Measurements from ENCODE around the gene PECR.

The PECR gene

DNA sequence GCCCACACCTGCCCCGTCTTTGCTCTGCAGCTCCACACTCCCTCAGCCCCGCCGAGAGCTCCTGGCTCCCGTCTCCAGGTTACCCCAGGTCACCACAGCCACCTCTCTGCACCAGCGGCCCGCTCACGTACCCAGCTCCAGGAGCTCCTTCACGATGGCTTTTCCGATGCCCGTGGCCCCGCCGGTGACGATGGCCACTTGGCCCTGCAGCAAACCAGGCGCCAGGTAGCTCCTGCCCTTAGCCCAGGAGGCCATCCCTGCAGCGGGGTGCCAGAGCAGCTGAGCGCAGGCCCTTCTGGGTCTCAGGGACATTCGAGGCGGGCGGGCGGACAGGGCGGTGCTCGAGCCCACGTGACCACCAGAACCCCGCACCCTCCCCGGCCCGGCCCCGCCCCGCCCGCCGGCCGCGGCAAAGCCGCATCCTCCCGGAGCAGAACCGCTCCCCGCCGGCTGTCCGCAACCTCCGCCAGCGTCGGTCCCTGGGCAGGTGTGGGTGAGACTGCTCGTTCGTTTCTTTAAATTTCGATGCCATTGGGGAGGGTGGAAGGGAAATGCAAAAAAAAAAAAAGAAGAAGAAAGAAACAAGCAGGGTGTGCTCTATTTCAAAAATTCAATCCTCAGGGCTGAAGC, at the start of gene PECR, which contains the start of gene TMEM169:
Gene PECR, minus strand, starts transcription at position 323 of the 630 bp plus-strand sequence. Its CDS starts 68 bp downstream, at position 255.
Gene TMEM169, plus strand, starts transcription at position 433 of the 630 bp plus-strand sequence. CDS start 14,045 bp downstream, outside the sequence.
- peak; percentile 71 for DNase-seq (ENCODE audit: low spot score)

DNA sequence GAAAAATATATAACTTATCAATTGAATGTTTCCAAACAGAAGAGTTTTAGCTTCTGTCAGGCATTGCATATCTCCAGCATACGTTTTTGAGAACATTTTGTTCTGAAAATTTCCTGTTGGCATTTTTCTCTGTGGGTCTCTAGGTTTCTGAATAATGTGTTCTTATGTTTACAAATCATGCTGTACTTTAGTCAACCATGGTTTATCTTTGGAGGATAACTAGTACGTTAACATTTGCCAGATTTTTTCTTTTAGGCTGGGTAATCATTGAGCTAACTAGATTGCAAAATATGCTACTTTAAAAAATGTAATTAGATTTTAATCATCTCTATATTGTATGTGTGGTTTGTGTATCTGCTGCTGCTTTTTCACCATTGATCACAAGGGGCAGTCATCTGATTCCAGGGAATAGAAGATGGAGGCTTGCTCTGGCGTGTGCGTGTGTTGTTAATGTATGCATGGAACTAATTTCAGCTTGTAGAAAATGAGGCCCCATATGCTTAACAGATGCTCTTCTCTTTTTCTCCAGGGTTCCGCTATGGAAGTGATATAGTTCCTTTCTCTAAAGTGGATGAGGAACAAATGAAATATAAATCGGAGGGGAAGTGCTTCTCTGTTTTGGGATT, 48.9 kb upstream of the PECR start:
- DNase-seq (ENCODE audit: low spot score), result no peak

DNA sequence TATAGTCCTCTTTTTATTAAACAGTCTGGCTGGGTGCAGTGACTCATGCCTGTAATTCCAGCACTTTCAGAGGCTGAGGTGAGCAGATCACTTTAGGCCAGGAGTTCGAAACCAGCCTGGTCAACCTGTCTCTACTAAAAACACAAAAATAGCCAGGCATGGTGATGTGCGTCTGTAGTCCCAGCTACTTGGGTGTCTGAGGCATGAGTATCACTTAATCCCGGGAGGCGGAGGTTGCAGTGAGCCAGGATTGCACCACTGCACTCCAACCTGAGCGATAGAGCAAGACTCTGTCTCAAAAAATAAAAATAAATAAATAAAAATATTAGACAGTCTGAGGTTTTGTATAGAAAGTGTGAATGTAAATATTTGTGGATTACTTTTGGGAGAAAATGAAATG, 45.3 kb upstream of the PECR start:
- no peak for DNase-seq (ENCODE audit: low spot score)

DNA sequence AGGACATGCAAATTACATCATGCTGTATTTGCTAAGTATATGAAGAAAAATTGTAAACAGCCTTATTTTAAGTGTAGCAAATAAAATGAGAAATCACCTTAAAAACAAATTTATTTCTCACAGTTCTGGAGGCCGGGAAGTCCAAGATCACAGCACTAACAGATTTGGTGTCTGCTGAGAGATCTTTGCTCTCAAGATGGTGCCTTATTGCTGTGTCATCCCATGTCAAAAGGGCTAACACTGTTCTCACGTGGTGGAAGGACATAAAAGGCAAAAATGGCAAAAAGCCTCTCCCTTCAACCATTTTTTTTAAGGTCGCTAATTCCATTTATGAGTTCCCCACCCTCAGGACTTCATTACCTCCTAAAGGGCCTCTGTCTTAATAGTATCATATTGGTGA, 39.6 kb upstream of the PECR start:
- no peak for DNase-seq (ENCODE audit: low spot score)

DNA sequence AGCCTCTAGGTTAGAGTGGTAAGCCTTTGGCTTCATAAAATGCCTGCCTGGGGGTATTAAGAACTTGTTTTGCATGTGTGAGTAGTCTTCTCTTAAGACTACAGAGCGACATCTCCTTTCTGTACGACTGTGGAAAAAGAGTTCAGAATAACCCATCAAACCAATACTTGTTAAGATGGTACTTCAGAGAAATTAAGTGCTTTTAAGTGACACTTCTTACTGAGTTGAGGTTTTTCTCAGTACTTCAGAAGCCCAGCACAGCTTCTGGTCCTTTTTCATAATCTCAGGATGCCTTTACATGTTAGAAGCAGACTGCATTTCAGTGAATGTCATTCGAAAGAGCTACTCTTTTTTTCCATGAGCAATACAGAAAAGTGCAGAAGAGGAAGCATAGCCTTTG, 38.4 kb upstream of the PECR start:
- no peak for DNase-seq (ENCODE audit: low spot score)

DNA sequence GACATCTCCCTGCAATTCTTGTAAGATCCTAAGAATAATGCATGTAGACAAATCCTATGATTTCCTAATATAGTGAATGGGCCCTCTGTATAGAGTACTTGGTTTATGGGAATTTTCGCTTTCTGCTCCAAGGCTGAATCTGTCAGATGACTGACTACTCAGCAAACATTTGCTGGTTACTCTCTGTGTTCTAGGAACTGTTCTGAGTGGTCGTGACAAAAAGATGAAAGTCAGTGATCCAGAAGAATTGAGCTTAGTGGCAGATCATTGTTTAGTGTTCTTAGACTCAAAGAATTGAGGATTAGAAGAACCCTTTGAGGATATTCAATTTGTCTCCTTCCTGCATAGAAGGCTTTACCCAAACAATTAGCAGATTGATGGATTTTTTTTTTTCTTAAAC, 37.5 kb upstream of the PECR start:
- DNase-seq (ENCODE audit: low spot score), result no peak

DNA sequence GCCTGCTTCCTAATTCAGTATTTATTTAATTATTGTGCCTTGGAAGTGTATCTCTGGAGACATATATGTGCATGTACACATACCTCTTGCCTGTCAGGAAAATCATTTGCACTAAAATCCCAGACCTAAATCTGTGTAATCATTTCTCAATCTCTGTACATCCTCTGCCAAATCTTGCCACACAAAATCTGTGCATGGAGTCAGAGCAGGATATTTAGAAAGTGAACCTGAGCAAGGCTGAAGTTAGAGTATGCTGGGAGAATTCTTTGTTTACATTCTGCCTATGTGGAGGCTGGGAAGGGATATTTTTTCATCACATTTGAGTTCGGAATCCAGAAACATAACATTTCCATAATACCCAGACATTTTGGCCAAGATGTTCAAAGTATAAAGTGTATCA, 36.9 kb upstream of the PECR start:
- no peak for DNase-seq (ENCODE audit: low spot score)

DNA sequence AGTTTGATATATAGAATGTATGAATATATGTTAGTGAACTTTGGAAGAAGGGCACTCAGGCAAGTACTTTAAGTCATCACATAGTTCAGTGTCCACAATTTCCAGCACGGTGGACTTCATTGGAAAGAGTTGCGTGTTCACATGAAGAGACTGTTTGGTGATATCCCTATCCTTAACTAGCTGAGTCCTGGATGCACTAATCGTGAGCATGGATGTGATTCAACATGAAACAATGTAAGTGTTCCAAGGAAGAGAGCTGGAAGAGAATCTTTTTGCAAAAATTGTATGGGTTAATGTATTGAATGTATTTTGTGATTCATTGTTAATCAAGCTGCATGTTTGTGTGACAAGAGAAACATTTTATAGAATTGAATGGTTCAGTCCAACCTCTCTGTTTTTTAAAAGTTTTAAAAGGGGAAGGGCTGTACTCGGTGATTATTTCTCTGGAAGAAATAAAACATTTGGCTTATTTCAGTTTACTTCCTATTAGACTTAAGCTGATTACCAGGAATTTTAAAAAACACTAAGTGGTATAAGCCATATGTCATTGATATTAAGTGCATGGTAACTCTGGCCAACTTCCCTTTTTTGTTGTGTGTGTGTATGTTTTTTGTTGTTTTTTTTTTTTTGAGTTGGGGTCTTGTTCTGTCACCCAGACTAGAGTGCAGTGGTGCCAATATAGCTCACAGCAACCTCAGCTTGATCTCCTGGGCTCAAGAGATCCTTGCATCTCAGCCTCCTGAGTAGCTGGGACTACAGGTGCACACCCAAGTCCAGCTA, 36.1 kb upstream of the PECR start:
- DNase-seq (ENCODE audit: low spot score), result no peak

DNA sequence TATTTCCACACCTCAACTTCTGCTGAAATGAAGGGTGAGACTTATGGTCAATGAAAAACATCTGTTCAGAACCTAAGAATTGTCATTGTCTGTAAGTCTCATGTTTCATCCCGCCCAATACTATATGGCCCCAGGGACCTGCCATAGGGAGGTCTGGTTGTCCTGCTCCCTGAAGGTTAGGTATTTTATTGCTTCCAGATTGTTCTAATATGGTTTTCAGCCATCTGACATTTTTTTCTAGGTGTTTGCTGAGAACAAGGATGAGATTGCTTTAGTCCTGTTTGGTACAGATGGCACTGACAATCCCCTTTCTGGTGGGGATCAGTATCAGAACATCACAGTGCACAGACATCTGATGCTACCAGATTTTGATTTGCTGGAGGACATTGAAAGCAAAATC, 34.8 kb upstream of the PECR start:
- no peak for DNase-seq (ENCODE audit: low spot score)

DNA sequence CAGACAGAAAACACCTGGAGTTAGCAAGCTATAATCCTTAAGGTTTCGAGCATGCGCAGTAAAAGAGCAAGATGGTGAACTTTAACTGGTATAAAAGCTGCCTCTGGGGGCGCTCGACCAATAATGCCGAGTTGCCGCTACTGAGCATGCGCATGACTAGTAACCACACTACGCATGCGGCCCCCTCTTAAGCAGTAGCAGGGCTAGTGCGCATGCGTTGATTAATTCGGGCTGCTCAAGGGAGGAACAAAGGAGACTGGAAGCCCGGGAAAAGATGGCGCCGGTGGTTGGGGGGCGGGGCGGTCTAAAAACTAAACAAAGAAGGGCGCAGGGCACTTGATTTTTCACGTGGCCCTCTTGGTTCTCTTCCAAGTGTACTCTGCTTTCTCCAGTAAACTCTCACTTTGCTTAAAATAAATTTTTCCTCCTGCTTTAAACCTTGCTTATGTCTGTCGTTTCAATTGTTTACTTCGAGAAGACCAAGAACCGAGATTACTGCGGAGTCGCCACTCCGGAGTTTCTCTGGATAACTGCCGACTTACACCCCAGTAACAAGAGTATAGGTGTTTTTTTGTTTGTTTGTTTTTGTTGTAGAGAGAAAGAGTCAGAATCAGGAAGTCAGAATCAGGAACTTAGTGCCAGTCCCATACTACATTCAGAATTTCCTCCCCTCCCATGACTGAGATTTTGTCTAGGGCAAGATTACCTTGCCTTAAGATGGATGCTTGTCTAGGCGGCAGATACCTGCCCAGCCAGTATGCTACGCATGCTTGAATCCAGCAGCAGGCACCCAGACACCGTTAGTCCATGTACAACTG, 33.3 kb upstream of the PECR start:
- DNase-seq (ENCODE audit: low spot score), result peak; percentile 98

DNA sequence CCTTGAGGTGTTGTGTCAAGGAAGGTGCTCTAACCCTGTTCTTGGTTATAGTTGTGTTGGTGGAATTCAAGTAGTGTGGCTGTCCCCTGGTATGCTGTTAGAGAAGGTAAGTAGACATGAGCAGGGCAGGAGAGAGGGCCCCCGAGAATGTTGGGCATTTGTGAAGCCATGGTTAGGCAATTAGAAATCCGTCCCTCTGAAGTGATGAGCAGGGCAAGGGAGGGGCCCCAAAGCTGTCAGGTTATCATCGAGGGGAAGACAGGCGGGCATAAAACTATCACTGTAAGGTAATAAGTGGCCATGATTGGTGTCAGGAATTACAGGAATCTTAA, 32.7 kb upstream of the PECR start:
- no peak for DNase-seq (ENCODE audit: low spot score)

DNA sequence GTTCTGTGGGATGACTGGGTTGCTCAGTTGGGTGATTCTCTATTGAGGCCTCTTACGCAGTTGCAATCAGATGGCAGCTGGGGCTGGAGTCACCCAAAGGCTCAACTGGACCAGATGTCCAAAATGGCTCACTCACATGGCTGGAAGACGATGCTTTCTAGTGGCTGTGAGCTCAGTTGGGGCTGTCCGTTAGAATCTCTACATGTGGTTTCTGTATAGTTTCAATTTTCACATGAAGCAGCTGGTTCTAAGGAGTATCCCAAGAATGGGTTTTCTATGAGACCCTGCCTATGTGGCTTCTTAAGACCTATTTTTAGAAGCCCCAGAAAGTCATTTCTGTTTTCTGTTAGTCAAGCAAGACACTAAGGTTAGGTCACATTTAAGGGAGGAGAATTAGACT, 32.0 kb upstream of the PECR start:
- DNase-seq (ENCODE audit: low spot score), result no peak

DNA sequence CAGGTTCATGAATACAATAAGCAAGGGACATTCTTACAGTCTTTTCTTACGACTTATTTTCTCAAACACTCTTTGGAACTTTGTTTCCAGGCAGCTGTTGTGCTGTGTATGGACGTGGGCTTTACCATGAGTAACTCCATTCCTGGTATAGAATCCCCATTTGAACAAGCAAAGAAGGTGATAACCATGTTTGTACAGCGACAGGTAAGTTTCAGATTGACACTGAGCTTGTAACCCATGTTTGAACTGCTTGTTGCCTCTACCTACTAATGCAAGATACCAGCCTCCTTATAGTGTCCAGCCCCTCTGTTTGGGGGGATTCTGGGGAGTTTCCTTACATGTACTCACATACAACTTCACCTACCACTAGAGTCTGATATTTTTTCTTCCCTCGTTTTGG, 31.3 kb upstream of the PECR start:
- DNase-seq (ENCODE audit: low spot score), result no peak

DNA sequence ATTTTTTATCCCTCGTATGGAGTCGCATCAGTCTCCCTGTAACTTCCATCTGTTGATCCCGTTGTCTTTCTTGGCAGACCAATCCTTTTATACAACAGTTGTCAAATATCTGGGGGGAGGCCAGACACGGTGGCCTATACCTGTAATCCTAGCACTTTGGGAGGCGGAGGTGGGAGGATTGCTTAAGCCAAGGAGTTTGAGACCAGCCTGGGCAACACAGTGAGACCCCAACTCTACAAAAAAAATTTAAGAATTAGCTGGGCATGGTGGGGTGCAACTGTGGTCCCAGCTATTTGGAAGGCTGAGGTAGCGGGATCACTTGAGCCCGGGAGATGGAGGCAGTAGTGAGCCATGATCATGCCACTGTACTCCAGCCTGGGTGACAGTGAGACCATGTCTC, 29.5 kb upstream of the PECR start:
- no peak for DNase-seq (ENCODE audit: low spot score)

DNA sequence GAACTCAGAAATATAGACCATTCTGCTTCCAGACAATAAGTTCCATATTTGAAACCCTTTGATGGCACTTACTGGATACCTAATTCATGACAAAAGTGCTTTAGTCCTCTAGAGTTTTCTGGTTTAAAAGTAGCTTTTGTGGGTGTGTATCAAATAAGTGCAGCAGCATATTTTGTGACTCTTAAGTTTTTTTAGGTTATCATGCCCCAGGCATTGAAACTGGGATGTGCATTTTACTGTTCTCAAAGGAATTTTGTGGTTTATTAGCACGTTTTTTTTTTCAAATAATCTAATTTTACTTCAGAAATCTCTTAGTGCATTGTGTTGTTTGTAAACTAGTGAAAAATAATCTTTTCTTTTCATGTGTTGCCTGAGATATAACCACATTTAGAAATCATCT, 29.0 kb upstream of the PECR start:
- no peak for DNase-seq (ENCODE audit: low spot score)

DNA sequence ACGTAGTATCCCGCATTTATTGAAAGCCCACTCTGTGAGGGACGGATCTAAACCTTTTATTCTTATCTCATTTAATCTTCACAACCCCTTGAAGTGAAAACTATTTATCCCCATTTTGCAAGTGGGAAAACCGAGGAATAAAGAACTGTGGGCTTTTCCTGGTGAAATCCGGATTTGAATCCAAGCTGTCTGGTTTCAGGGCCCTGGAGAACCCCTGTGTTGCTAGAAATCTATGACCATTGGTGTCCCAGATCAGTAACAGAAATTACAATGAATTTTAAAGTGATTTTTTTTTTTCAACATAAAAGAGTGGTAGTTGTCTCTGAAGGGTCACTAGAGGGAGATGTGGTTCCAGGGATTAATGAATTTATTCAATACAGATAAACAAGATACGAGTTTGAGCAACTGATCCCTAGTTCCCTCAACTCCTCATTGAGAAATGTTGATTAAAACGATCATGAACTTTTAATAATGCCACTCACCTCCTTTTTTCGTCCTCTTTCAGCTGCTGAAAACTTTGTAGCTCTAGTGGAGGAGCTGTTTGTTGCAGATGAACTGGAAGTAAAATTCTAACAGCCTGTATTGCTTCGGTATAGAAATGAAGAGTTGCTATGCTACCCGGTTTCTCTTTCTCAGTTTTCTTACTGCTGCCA, 28.5 kb upstream of the PECR start:
- DNase-seq (ENCODE audit: low spot score), result peak; percentile 73

DNA sequence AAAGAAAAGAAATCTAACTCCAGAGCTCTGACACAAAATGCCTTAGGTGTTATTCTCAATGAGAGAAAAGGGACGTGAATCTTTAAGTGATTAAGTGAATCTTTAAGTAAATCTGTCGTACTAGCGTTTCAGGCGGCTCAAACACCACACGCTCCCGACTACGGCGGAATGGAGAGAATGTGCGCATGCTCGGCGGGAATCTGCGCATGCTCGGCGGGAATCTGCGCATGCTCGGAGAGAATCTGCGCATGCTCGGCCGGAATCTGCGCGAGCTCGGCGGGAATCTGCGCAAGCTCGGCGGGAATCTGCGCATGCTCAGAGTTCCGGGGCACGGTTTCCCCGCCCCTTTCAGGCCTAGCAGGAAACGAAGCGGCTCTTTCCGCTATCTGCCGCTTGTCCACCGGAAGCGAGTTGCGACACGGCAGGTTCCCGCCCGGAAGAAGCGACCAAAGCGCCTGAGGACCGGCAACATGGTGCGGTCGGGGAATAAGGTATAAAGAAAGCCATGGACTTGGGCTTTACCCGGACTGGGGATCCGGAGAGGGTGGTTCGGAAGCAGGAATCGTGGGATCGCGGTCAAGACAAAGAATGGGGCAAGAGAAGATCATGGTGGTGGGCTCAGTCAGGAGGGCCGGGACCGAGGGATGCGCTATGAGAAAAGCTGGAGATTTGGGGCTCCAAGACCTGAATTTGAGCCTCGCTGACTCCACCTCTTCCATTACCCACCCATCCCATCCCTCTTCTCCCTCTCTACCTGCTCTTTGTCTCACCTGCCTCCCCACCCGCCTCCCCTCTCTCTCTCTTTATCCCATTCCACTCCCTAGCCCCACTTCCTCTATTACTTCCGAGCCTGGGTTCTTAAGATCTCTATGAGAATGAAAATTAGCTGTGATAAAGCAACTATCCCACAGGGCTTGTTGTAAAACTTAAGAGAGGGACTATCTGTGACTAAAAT, 27.6 kb upstream of the PECR start, which contains the start of gene XRCC5:
Gene XRCC5, plus strand, starts transcription at position 382 of the 955 bp plus-strand sequence. Its CDS starts 89 bp downstream, at position 471.
- peak; percentile 95 for DNase-seq (ENCODE audit: low spot score)

DNA sequence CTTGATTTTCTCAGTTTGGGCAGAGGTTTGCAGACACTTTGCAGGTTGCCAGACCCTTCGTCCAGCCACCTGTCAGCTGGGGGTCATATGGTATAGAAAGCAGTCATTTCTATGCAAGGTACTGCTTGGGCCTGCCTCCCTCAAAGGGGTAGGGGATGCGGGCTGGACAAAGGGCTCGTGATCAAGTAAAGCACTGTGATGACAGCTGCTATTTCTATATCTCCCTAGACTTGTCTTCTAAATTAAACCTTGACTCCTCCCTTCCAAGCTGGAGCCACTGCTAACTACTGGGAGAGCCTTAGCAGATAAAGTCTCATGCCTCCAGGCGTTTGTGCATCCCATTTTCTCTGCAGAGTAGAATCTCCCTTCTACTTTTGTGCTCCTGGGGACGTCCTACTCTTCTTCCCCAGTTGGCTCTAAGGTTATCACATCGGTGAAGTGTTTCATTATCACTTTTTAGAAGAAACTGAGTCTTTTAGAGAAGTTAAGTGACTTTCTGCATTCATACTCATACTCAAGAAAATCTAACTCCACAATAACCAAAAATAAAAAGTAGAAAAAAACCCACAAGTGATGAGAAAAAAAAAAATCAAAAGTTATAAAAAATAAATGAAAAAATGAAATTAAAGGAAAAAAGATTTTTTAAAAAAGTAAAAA, 26.8 kb upstream of the PECR start:
- DNase-seq (ENCODE audit: low spot score), result peak; percentile 31

DNA sequence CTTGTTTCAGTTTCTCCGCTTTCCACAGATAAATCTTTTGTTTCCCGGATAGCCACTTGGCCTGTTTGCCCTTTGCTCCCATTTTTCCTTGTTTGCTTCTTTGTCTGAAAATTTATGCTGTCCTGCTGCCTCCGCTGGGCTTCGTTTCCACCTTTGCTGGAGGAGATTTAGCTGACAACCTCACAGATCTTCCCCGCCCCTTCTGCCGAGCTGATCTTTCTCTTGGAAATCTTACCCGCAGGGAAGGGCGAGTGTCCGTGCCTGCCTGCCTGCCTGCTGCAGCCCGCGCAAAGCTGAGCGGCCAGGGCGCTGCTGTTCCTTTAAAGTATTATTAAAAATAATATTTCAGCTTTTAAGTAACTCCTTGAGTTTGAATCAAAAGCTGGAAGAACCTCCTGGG, 26.2 kb upstream of the PECR start:
- DNase-seq (ENCODE audit: low spot score), result no peak

DNA sequence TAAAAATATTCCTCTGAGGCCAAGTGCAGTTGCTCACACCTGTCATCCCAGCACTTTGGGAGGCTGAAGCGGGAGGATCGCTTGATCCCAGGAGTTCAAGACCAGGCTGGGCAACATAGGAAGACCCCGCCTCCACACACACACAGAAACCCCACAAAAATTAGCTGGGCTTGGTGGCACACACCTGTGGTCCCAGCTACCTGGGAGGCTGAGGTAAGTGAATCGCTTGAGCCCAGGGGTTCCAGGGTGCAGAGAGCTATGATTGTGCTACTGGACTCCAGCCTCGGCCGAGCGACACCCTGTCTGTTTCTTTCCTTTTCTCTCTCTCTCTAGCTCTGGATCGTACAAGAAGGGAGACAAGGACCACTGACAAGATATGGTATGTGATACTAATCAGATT, 25.7 kb upstream of the PECR start:
- DNase-seq (ENCODE audit: low spot score), result no peak

Measured in RKO (cell line).